ENCODE measurements around the gene ZNF789. TPM values are rescaled to one million over a fixed set of nuclear protein-coding genes. Genes with fewer than 3 reads are reported as not detected.

Gene ZNF789
- total RNA-seq, 1 donor from 2014 or later: 5.2 TPM

- no peak for ATAC-seq
- no peak for DNase-seq (ENCODE audit: low spot score)
Measured at GRCh38 chr7:99457050-99457649, 15.5 kb upstream of the ZNF789 start.

- ATAC-seq: peak; percentile 8
- no peak for DNase-seq (ENCODE audit: low spot score)
Measured at GRCh38 chr7:99457650-99458493, 14.8 kb upstream of the ZNF789 start.

GRCh38 chr7:99459087-99459486 lies 13.6 kb upstream of the ZNF789 start:
- no peak for DNase-seq (ENCODE audit: low spot score)

DNA sequence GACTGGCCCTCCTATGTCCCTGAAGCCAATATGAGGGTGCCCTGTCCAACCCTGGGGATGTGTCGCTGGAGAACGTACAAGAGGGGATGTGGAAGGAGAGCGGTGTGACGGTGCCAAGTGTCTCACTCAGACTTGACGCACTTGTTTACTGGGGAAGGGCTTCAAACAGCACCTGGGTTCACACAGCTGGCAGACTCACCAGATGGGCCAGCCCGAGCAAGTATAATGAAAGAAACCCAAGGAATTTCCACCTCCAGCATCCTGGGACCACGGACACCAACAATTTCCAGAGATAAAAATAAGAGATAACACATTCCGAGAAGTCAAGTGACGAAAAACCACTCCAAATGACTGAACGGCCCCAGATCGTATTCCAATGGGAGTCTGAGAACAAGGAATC lies 12.0 kb upstream of the ZNF789 start:
- no peak for ATAC-seq
- no peak for DNase-seq (ENCODE audit: low spot score)

More at GRCh38 chr7:99459087-99459486, 13.6 kb upstream of the ZNF789 start:
- ATAC-seq: peak; percentile 34

DNA sequence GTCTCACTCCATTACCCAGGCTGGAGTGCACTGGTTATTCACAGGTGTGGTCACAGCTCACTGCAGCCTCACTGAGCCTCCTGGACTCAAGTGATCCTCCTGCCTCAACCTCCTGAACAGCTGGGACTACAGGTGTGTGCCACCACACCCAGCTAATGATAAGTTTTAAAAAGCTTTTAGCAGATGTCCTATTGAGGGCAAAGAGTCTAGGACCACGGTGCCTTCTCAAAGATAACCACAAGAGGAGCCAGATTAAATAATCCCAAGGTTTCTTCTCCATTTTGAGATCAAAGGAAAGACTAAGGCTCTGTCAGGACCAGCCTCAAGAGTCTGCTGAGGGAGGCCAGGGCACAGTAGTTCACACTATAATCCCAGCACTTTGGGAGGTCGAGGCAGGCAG lies 11.5 kb upstream of the ZNF789 start:
- no peak for DNase-seq (ENCODE audit: low spot score)
- no peak for ATAC-seq

DNA sequence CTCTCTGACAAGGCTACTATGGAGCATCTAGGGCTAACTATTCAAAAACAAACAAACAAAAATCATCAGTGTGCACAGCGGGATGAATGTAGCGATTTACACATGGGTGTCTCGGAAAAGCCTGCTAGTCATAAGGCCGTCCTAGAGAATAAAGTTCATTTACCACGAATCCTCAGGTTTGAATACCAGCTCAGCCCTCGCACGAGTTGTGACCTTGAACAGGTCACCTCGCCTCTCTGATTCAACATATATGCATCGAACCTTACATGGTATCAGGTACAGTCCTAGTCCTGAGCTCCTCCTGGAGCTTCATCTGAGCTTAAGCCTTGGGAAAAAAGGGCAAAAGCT lies 7.3 kb upstream of the ZNF789 start:
- ATAC-seq (peak; percentile 12), DNase-seq (ENCODE audit: low spot score) (no peak)

DNA sequence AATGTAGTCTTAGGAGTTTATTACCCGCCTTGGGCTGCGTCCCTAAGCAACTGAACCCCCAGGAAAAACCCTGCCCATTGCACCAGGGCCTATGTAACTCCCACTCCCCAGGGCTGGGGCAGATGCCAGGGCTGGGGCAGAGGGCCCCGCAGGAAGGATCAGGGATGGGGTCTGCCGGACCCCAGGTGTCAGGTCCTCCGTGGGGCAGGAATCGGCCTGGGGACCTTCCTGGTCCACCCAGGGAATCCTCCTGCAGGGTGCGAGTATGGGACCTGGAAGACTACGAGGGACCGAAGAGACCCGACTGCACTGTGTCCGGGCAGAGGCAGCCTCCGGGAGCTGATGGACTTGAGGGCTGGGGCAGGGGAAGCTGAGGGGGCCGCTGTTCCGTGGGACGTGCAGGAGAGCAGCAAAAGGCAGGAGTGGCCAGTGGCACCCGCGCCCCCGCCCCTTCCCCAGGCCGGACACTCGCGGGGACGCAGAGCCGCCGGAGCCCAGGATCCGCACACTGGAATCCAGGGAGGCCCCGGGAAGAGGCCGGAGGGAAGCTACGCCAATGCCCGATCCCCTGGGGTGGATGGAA lies 4.3 kb upstream of the ZNF789 start:
- ATAC-seq: no peak
- no peak for DNase-seq (ENCODE audit: low spot score)

DNA sequence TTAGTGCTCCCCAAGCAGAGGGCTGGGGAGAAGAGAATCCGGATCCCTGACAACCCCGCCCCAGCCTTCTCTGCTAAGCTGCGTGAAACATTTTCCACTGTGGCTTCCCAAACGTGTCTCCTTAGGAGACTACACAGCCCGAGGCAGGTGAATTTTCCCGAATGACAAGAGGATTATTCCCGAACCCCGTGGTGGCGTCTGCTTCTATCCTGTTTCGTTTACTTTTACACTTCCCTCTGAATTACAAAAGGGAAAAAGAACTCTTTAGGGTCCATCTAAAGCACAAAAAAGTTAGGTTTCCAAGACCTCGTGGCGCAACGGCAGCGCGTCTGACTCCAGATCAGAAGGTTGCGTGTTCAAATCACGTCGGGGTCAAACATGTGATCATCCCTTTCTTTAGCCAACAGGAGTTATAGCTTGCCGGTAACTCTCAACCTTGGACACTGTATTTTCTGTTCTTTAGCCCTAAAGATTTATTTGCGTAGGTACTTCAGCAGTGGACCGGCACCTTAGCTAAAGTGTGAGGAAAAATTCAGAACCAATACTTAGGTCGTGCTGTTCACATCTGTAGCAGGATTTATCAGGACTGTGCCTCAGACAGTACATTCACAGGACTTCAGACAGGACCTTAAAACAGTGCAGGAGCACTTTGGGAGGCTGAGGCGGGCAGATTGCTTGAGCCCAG lies 3.2 kb upstream of the ZNF789 start:
- ATAC-seq (no peak), DNase-seq (ENCODE audit: low spot score) (no peak)

DNA sequence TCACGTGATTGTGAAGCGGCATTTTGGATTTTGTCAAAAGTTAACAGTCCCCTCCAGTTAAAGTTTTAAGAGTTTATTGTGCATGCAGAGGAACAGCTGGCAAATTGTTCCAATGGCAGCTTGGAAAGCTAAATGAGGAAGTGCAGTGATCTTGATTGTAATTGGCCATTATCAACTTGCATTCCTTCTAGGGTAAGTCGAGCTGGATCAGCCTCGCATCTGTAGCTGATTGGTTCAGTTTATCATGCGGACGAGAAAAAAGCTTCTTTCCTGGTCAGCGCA lies 566 bp downstream of the ZNF789 start:
- DNase-seq (ENCODE audit: low spot score) (no peak), ATAC-seq (no peak)

DNA sequence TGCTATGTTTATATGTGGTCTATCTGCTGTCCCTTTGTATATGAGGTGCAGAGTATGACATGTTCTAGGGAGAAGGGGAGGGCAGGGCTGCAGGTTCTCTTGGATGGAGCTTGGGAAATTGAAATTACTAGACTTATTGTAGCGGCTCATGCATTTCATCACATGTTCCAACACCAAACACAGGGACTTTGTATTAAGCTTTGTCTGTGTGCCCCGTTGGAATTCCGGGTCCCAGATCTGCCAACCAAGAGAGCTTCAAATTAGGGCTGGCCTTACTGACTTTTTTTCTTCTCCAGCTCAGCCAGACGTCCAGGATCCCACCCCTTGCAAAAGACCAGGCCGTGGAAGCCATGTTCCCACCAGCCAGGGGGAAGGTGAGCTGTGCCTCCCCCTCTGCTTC lies 3.4 kb downstream of the ZNF789 start:
- ATAC-seq (no peak), DNase-seq (ENCODE audit: low spot score) (no peak)

- DNase-seq (ENCODE audit: low spot score) (no peak), ATAC-seq (peak; percentile 36)
Measured at GRCh38 chr7:99478464-99479440, 6.1 kb downstream of the ZNF789 start.

DNA sequence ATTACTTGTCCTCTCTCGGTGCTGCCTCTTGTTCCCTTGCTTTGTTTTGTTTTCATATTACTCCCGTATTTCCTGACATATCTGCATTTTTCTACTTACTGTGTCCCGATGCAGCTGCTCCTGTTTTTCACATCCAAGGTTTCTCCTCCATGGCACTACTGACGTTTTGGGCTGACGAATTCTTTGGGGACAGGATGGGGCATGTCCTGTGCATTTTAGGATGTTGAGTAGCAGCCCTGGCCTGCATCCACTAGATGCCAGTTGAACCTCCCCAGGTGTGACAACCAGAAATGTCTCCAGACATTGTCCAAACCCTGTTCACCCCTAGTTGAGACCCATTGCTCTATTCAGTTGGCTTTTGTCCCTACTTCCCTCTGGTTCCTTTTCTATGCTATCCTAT lies 12.4 kb downstream of the ZNF789 start:
- no peak for ATAC-seq
- DNase-seq (ENCODE audit: low spot score): no peak

DNA sequence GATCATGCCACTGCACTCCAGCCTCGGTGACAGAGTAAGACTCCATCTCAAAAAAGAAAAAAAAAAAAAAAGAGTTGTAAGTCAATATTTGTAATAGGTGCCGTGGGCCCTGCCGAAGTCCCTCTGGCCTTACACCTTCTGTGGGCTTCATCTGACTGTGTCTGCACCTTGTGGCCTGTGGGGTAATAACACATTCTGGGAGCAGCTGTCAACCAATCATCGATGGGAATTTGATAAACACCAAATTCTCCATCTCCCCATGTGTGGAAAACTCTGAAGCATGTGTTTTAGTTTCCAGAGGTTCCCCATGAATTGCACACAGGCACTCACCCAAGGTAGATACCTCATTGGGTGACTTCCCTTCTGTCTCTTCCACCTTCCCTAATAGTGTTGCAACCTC lies 16.5 kb downstream of the ZNF789 start:
- DNase-seq (ENCODE audit: low spot score): no peak
- ATAC-seq: peak; percentile 33

DNA sequence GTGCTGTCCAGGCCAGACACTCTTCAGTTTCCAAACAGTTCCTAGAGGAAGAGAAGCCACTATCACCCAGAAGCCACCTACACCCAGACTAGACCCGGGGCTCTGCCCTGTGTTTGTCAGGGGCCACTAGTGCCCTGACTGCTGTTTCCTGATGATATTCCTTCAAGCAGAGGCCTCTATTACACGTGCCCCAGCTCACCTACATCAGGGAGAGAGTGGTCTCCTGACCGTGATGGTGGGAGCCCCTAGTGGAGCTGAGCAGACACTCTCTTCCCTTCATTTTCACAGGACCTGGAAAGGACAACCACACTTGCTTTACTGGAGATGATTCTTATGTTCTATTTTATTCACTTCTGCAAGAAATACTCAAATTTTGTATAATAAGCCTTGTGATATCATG lies 18.2 kb downstream of the ZNF789 start:
- ATAC-seq: no peak

DNA sequence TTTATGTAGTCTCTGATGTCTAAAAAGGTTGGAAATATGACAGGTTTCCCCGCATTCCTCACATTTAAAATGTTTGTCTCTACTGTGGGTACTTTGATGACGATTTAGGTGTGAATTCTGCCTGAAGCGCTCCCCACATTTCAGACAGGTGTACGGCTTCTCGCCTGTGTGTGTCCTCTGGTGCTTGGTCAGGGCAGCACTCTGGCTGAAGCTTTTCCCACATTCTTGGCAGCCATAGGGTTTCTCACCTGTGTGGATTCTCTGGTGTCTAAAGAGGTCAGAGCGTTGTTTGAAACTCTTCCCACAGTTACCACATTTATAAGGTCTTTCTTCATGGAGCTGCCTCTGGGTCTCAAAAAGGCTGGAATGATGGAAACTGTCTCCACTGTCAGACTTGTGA lies 21.1 kb downstream of the ZNF789 start:
- DNase-seq (ENCODE audit: low spot score) (no peak), ATAC-seq (no peak)

More for the DNA sequence above, 18.2 kb downstream of the ZNF789 start:
- no peak for DNase-seq (ENCODE audit: low spot score)

DNA sequence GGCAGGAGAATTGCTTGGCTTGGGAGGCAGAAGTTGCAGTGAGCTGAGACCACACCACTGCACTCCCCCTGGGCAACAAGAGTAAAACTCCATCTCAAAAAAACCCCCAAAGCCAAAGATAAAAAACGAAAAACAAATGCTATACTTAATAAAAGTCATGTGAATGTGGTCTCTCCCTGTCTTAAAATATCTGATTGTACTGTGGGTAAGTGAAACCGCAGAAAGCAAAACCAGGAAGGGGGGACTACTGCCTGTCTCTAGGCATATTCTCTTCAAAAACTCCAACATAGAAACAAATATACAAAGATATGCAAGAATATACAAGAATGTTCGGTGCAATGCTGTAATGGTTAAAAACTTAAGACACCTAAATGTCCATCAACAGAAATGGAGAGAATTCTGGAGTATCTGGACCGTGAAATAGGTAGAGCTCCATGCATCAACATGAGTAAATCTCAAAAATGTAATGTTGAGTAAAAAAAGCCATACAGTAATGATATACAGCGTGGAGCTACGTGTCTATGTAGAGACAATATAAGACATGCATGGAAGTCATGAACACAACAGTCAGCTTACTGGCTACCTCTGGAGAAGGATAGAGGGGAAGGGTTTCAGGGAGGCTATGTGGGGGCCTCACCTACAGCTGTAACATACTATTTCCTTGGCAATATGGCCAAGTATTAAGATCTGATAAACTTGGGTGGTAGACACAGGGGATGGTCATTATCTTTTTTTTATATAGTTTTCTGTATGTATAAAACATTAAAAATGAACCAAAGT lies 25.3 kb downstream of the ZNF789 start:
- DNase-seq (ENCODE audit: low spot score): no peak
- no peak for ATAC-seq

DNA sequence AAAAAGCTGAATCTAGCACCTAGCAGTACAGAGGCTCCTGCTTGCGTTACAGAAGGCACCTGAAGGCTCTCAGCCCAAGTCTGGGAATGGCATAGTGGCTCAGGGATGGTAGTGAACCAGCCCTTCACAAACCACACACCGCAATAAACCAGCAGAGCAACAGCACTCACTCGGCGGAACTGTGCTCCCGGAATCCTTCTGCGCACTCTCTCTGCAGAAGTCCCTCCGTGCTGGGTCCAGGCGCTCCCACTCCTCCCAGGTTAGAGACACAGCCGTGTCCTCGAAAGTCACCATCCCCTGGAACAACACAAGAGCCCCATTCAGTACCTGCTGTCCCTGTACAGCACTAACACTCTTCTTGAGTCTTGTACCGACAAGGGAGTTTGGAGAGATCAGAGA lies 25.9 kb downstream of the ZNF789 start:
- ATAC-seq (no peak), DNase-seq (ENCODE audit: low spot score) (no peak)

DNA sequence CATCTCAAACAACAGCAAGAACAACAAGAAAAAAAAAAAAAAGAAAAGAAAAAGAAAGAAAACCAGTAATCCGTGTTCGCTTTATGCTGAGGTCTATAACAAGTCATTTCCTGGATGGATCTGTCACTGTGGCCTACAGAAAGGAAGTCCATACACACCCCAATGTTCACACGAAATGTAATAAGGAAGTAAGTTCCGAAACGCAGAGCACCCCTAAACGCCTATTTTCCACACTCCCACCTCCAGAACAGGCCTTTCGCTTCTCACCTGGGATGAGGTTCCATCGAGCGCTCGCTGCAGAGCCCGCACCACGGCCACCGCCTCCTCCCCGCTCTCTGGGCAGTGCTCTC lies 26.7 kb downstream of the ZNF789 start:
- ATAC-seq (peak; percentile 4), DNase-seq (ENCODE audit: low spot score) (no peak)

GRCh38 chr7:99499721-99500636 lies 27.3 kb downstream of the ZNF789 start, which contains the start of gene ZNF394:
TSS of gene ZNF394 (minus strand) at chr7:99500281. CDS start at chr7:99500093, 188 bp downstream.
- ATAC-seq (peak; percentile 71), DNase-seq (ENCODE audit: low spot score) (peak; percentile 92)
